ENCODE data around the gene PAQR3.

PAQR3 gene

DNA sequence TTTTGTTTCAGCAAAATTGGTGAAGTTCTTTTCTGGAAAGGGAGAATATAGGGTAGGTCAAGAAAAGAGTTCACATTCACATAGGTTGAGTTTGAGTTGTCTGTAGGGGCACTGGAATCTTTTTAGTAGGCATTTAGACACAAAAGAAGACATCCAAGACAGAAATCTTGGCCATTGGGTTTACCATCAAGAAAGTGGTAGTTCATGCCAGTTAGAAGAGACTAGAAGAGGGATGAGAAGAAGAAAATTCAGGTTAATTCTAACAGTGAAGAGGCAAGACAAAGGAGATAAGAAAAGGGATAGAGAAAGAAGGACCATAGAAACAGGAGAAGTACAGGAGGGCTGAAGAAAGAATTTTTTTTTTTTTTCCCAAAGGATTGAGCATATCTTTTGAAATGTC, 39.9 kb downstream of the PAQR3 start:
- ChIA-PET POLR2A (no interaction called here), CTCF (no interaction called here)
- no peak for DNase-seq (ENCODE audit: extremely low spot score)
- TF ChIP-seq, protein P1, sequence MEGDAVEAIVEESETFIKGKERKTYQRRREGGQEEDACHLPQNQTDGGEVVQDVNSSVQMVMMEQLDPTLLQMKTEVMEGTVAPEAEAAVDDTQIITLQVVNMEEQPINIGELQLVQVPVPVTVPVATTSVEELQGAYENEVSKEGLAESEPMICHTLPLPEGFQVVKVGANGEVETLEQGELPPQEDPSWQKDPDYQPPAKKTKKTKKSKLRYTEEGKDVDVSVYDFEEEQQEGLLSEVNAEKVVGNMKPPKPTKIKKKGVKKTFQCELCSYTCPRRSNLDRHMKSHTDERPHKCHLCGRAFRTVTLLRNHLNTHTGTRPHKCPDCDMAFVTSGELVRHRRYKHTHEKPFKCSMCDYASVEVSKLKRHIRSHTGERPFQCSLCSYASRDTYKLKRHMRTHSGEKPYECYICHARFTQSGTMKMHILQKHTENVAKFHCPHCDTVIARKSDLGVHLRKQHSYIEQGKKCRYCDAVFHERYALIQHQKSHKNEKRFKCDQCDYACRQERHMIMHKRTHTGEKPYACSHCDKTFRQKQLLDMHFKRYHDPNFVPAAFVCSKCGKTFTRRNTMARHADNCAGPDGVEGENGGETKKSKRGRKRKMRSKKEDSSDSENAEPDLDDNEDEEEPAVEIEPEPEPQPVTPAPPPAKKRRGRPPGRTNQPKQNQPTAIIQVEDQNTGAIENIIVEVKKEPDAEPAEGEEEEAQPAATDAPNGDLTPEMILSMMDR (IDR thresholded peaks at IDR 0.05; ENCODE audit: control extremely low read depth, extremely low read depth, low read depth, missing control alignments), result no peak

DNA sequence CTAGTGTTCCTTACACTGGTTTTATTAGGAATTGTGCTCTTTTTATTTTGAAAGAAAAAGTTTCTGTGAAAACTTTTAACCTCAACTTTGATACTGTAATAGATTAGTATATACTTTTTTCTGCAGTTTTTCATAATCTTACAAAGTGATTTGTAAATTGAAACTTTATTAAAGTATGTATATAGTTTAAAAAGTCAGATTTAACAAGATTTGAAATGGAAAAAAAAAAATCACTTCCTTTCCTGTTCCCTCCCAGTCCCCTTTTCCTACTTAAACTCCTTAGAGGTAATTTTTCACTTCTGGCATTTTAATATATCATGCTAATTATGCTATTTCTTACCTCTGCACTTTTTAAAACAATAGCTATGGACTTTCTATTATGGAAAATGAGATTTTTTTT, 49.3 kb downstream of the PAQR3 start:
- no peak for DNase-seq (ENCODE audit: extremely low spot score)
- TF ChIP-seq, protein P1 (IDR thresholded peaks at IDR 0.05; ENCODE audit: control extremely low read depth, extremely low read depth, low read depth, missing control alignments), result no peak
- ChIA-PET POLR2A (no interaction called here), CTCF (interaction anchor here (3.3 kb wide), 1 partner anchor 13 kb away, joined by 11 read pairs; no protein-coding TSS in a partner anchor)

DNA sequence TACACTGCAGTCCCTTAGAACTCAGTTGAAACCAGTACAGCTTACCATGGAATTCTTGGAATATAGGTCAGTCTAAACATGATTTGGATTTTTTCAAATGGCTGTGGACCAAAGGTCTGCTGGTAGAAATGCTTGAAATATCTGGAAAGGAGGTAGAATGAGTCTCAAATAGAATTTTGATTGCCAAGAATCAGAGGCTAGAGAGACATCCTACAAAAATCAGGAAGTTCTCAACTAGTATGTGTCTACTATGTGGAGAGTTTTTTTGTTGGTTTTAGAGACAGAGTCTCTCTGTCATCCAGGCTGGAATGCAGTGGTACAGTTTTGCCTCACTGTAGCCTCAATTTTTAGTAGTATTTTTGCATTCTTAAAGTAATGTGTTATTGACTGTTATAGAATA, 53.6 kb downstream of the PAQR3 start:
- ChIA-PET CTCF (interaction anchor here (1.1 kb wide), 1 partner anchor 241 kb away, joined by 3 read pairs; no protein-coding TSS in a partner anchor), POLR2A (no interaction called here)
- TF ChIP-seq, protein P1 (IDR thresholded peaks at IDR 0.05; ENCODE audit: control extremely low read depth, extremely low read depth, low read depth, missing control alignments), result no peak
- DNase-seq (ENCODE audit: extremely low spot score), result no peak

DNA sequence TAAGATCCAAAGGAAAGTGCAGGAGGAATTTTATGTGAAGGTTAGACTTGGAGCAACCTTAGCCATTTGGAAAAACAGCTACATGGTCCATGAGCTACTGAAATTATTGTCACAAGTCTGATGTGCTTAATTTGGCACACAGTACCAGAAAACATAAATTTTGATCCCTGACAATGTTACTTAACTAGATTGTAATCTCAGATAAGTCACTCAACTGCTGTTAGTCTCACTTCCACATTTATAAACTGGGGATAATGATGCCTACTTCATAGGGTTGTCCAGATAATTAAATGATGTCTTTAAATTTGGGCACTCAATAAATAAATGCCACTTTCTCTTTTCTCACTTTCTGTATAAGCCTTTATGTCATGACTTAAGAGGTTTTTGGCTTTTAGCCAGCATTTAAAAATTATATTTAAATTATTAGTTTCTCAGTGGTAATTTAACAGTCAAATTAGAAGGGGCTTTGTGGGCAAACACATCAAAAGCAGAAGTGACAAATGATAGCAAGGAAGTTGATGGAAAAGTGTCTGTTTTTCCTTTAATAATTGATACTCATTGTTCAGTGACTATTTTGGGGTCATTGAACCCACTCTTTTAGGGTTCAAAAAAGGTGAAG, 58.3 kb downstream of the PAQR3 start:
- DNase-seq (ENCODE audit: extremely low spot score), result no peak
- TF ChIP-seq, protein P1 (IDR thresholded peaks at IDR 0.05; ENCODE audit: control extremely low read depth, extremely low read depth, low read depth, missing control alignments), result no peak
- POLR2A ChIA-PET, result no interaction called here
- CTCF ChIA-PET, result no interaction called here

DNA sequence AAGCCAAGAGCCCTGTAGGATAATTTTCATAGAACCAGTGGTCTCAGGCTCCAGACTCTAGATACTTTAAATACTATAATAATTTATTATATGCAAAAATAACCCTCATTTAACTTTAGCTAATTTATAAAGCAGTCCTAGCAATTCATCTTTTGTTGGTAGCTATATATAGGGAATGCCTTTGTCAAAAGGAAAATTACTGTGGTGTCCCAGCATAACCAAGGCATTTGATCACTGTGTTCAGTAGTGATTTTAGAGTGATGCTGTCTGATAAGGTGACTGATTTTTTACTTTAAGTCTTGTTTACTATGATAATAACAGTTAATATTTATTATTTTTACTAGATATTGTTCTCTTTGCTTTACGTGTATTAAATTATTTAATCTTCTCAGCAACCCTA, 61.2 kb downstream of the PAQR3 start:
- TF ChIP-seq, protein P1 (IDR thresholded peaks at IDR 0.05; ENCODE audit: control extremely low read depth, extremely low read depth, low read depth, missing control alignments), result no peak
- POLR2A ChIA-PET, result no interaction called here
- no peak for DNase-seq (ENCODE audit: extremely low spot score)
- CTCF ChIA-PET, result interaction anchor here (1.0 to 1.4 kb wide), 3 partner anchors 9 to 41 kb away, joined by 3 to 4 read pairs (median 3); no protein-coding TSS in a partner anchor

DNA sequence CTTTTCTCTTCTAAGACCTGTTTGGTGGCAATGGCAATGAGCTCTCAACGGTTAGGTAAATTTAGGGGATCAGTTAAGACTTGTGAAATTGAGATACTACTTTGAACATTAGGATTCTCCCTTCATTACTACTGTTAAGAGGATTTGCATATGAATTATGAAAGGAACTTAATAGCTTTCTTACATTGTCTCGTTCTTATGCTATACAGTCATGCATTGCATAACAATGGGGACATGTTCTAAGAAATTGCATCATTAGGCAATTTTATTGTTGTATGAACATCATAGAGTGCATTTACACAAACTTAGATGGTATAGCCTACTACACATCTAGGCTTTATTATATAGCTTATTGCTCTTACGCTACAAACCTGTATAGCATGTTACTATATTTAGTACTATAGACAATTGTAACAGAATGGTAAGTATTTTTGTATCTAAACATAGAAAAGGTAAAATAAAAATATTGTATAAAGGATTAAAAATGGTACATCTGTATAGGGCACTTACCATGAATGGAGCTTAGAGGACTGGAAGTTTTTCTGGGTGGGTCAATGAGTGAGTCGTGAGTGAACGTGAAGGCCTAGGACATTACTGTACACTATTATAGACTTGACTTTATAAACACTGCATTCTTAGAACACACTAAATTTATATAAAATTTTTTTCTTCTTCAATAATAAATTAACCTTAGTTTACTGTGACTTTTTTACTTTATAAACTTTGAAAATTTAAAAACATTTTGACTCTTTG, 62.5 kb downstream of the PAQR3 start:
- no peak for DNase-seq (ENCODE audit: extremely low spot score)
- POLR2A ChIA-PET, result no interaction called here
- CTCF ChIA-PET, result interaction anchor here (1.7 to 2.4 kb wide), 2 partner anchors 13 kb away, joined by 7 to 11 read pairs; no protein-coding TSS in a partner anchor
- TF ChIP-seq, protein P1 (IDR thresholded peaks at IDR 0.05; ENCODE audit: control extremely low read depth, extremely low read depth, low read depth, missing control alignments), result no peak

Measured in GM10248 (cell line).